Nephron (organoid): ENCODE data around the gene ZKSCAN8.
"Not testable (repeated sequence)": the region's sequence is repeated elsewhere in the genome, so short reads cannot be mapped to it uniquely, and the experiment has no call there.

ENCODE experiments used
- H3K27ac Mint-ChIP-seq, 3 experiments: 2 replicates each; pipeline ENCODE4 v1.8.0; 2020; ENCODE audit warnings: mixed read lengths in 3 of 3, mild to moderate bottlenecking in 2 of 3, moderate library complexity in 1 of 3
- H3K27me3 Mint-ChIP-seq: 2 replicates; pipeline ENCODE4 v1.8.0; 2021; ENCODE audit warnings: low read depth, mild to moderate bottlenecking, moderate library complexity, mixed read lengths
- H3K36me3 Mint-ChIP-seq: 2 replicates; pipeline ENCODE4 v1.8.0; 2020; ENCODE audit warnings: low read depth, mixed read lengths
- H3K4me1 Mint-ChIP-seq: 2 replicates; pipeline ENCODE4 v1.8.0; 2020; ENCODE audit warnings: mixed read lengths
- H3K4me3 Mint-ChIP-seq, 3 experiments: 2 replicates each; pipeline ENCODE4 v1.8.0; 2020; ENCODE audit warnings: mild to moderate bottlenecking in 3 of 3, mixed read lengths in 3 of 3, moderate library complexity in 2 of 3
- H3K9me3 Mint-ChIP-seq: 2 replicates; pipeline ENCODE4 v1.8.0; 2020; ENCODE audit warnings: mixed read lengths
- CTCF ChIP-seq, 3 experiments: fragments of 200-600 bp; sonication (generic); IDR thresholded peaks; one replicate each; pipeline ENCODE4 v1.5.0; 2021; ENCODE audit warnings: antibody characterized with exemption in 3 of 3; ENCODE audit not compliant: unreplicated experiment in 3 of 3

The ZKSCAN8 gene

DNA sequence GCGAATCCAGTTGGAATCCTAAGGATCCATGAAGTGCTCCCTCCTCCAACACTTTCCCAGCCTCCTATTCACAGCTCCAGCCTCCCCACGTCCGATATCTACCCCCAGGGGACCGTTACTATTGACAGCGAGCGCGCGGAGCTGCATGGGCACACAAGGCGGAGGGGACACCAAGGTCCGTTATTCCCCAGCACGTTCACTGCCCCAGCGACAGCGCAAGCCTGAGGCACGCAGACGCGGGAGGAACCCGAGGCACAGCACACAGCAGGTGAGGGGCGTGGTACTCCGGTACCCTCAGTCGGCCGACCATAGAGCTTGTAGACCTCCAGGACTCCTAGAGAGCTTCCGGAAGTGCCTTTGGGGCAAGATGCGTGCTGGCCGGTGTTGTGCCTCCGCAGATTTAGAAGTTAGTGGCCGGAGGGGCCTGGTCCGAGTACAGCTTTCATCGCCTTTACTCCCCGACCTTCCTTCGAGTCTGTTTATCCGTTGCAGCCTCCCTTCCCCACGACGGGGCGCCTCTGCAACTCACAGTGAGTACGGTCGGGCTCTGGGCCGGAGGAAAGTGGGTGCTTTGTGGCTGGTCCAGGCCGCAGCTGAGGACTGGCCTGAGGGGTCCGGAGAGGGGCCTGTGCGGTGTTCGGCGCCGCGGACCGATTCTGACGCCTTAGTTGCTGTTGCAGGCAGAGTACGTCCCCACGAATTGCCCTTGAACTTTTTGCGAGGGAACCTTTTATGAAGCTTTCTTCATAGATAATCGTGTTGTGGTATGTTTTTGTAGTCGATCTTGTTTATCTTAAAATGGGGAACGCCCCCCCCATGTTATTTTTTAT, at the start of gene ZKSCAN8:
Gene ZKSCAN8, plus strand, starts transcription at position 384 of the 830 bp plus-strand sequence. CDS start 6,525 bp downstream, outside the sequence.
- peak within 1 kb of the TSS; percentile 98 to 99 (median 99) for H3K4me3 Mint-ChIP-seq
- peaks cover 36% of the 10 kb centered on the region for H3K4me1 Mint-ChIP-seq
- H3K36me3 Mint-ChIP-seq = peaks cover 31% of the 10 kb centered on the region
- no peak for TF ChIP-seq CTCF (IDR thresholded peaks at IDR 0.05; ENCODE audit: unreplicated experiment in 3 of 3)
- no peaks in the 10 kb centered on the region for H3K9me3 Mint-ChIP-seq
- H3K27me3 Mint-ChIP-seq = peaks cover 4% of the 10 kb centered on the region
- H3K27ac Mint-ChIP-seq = peak within 1 kb of the TSS; percentile 84 to 97 (median 97)

- H3K36me3 Mint-ChIP-seq, H3K4me1 Mint-ChIP-seq, H3K27ac Mint-ChIP-seq: not testable (repeated sequence)
- Mint-ChIP-seq H3K27me3 (peaks cover 12% of the 10 kb centered on the region), H3K9me3 (peaks cover 13% of the 10 kb centered on the region), H3K4me3 (peak overlapping the region; percentile 29 to 78 (median 60))
These were observed 39.5 kb upstream of the ZKSCAN8 start for GRCh38 chr6:28102222-28102621.

DNA sequence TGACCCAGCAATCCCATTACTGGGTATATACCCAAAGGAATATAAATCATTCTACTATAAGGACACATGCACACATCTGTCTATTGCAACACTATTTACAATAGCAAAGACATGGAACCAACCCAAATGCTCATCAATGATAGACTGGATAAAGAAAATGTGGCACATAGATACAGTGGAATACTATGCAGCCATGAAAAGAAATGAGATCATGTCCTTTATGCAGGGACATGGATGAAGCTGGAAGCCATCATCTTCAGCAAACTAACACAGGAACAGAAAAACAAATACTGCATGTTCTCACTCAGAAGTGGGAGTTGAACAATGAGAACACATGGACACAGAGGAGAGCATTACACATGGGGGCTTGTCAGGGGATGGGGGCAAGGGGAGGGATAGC, 39.0 kb upstream of the ZKSCAN8 start:
- Mint-ChIP-seq H3K4me3 (peak overlapping the region; percentile 60 to 78 (median 64)), H3K27me3 (peaks cover 12% of the 10 kb centered on the region), H3K27ac (peak overlapping the region in 1 of 3 experiments; percentile 75)
- not testable (repeated sequence) for H3K9me3 Mint-ChIP-seq, H3K4me1 Mint-ChIP-seq, H3K36me3 Mint-ChIP-seq

GRCh38 chr6:28104392-28105244, 37.1 kb upstream of the ZKSCAN8 start:
- Mint-ChIP-seq H3K27me3 (peaks cover 8% of the 10 kb centered on the region), H3K9me3 (peaks cover 8% of the 10 kb centered on the region), H3K4me3 (peak overlapping the region; percentile 90 to 95 (median 92)), H3K27ac (peak overlapping the region; percentile 84 to 93 (median 92)), H3K36me3 (no peaks in the 10 kb centered on the region), H3K4me1 (peaks cover 5% of the 10 kb centered on the region)
- TF ChIP-seq CTCF (IDR thresholded peaks at IDR 0.05; ENCODE audit: unreplicated experiment in 3 of 3) = peak; percentile 69 to 76 (median 74)

DNA sequence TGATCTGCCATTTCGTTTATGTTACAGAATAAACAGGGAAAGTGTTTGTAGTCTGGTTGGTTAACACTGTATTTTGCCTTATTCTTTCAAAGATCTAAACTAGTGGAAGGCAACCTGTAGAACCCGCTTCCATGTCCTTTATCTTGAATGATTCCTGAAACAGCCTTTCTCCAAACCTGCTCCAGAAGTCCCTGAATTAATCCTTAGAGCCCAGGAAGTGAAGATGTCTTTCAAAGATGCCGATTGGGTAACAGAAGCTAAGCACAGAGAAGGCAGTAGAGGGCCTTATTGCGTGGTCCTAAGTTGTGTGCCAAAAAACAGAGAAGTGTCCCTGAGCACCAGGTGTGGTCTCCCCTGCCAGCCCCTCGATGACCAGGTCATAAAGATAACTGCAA, 36.4 kb upstream of the ZKSCAN8 start:
- Mint-ChIP-seq H3K4me1 (peaks cover 5% of the 10 kb centered on the region), H3K4me3 (peak overlapping the region; percentile 90 to 95 (median 92)), H3K27ac (peak overlapping the region; percentile 84 to 93 (median 92)), H3K27me3 (peaks cover 8% of the 10 kb centered on the region), H3K9me3 (peaks cover 3% of the 10 kb centered on the region), H3K36me3 (no peaks in the 10 kb centered on the region)
- no peak for TF ChIP-seq CTCF (IDR thresholded peaks at IDR 0.05; ENCODE audit: unreplicated experiment in 3 of 3)

DNA sequence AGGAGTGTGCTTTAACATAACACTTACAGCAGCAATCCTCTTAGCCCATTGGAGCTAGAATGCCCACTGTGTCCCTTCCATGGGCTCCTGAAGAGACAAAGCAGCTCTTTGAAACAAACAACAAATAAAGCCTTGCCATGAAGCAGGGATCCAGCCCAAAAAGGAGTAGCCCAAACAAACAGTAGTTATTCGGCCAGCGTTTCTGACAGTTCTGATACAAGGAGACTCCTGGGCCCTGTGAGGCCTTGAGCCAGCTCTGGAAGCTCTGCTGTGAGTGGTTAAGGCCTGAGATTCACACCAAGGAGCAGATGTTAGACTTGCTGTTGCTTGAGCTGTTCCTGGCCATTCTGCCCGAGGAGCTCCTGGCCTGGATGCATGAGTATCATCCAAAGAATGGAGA, 34.2 kb upstream of the ZKSCAN8 start:
- H3K9me3 Mint-ChIP-seq = peaks cover 3% of the 10 kb centered on the region
- H3K27me3 Mint-ChIP-seq = peaks cover 4% of the 10 kb centered on the region
- no peaks in the 10 kb centered on the region for H3K36me3 Mint-ChIP-seq
- H3K27ac Mint-ChIP-seq = no peak overlapping the region
- TF ChIP-seq CTCF (IDR thresholded peaks at IDR 0.05; ENCODE audit: unreplicated experiment in 3 of 3) = no peak
- H3K4me1 Mint-ChIP-seq = peaks cover 5% of the 10 kb centered on the region
- H3K4me3 Mint-ChIP-seq = no peak overlapping the region
